RCC 7860 (cell line): Measurements from ENCODE around the gene PANX1.
"Not testable (repeated sequence)": the region's sequence is repeated elsewhere in the genome, so short reads cannot be mapped to it uniquely, and the experiment has no call there.

ENCODE experiments used
- DNase-seq: peaks from one replicate; pipeline ENCODE4 v3.0.0-alpha.2; 2015; ENCODE audit warnings: low spot score
- FAIRE-seq: peaks from 2 replicates; lab custom pipeline; 2012; peaks lifted over from hg19 to GRCh38; lab: Jason Lieb, UNC

PANX1 gene

GRCh38 chr11:94128746-94129511, at the start of gene PANX1:
Gene PANX1, plus strand, starts transcription at chr11:94128841. Its CDS starts 472 bp downstream, at chr11:94129313.
- FAIRE-seq (no peak), DNase-seq (peak; percentile 69)

- FAIRE-seq (no peak), DNase-seq (no peak)
These were observed 44.5 kb upstream of the PANX1 start for GRCh38 chr11:94084164-94084563.

- FAIRE-seq (no peak), DNase-seq (no peak)
These were observed 39.7 kb upstream of the PANX1 start for GRCh38 chr11:94088906-94089305.

GRCh38 chr11:94089341-94089740, 39.3 kb upstream of the PANX1 start:
- DNase-seq (no peak), FAIRE-seq (no peak)

- no peak for DNase-seq
- no peak for FAIRE-seq
These were observed 38.2 kb upstream of the PANX1 start for GRCh38 chr11:94090401-94090800.

- FAIRE-seq (no peak), DNase-seq (no peak)
These were observed 37.5 kb upstream of the PANX1 start for GRCh38 chr11:94091091-94091490.

- DNase-seq (no peak), FAIRE-seq (no peak)
These were observed 28.4 kb upstream of the PANX1 start for GRCh38 chr11:94100253-94100652.

- FAIRE-seq = no peak
- no peak for DNase-seq
These were observed 25.2 kb upstream of the PANX1 start for GRCh38 chr11:94103471-94103870.

GRCh38 chr11:94104734-94105133, 23.9 kb upstream of the PANX1 start:
- no peak for DNase-seq
- FAIRE-seq = no peak

- no peak for FAIRE-seq
- DNase-seq = no peak
These were observed 21.9 kb upstream of the PANX1 start for GRCh38 chr11:94106716-94107115.

GRCh38 chr11:94107363-94107762, 21.3 kb upstream of the PANX1 start:
- no peak for FAIRE-seq
- DNase-seq = no peak

GRCh38 chr11:94111241-94111640, 17.4 kb upstream of the PANX1 start:
- DNase-seq (no peak), FAIRE-seq (no peak)

- FAIRE-seq = no peak
- DNase-seq = no peak
These were observed 17.0 kb upstream of the PANX1 start for GRCh38 chr11:94111660-94112059.

GRCh38 chr11:94112206-94112953, 16.3 kb upstream of the PANX1 start:
- DNase-seq = no peak
- FAIRE-seq = no peak

GRCh38 chr11:94117197-94117574, 11.5 kb upstream of the PANX1 start:
- FAIRE-seq (no peak), DNase-seq (no peak)

GRCh38 chr11:94117871-94118270, 10.8 kb upstream of the PANX1 start:
- DNase-seq = no peak
- no peak for FAIRE-seq

- FAIRE-seq, DNase-seq: not testable (repeated sequence)
These were observed 9.0 kb upstream of the PANX1 start for GRCh38 chr11:94119676-94120075.

- DNase-seq, FAIRE-seq: not testable (repeated sequence)
These were observed 8.1 kb upstream of the PANX1 start for GRCh38 chr11:94120516-94120915.

- peak; percentile 23 for DNase-seq
- no peak for FAIRE-seq
These were observed 7.7 kb upstream of the PANX1 start for GRCh38 chr11:94120946-94121345.

- DNase-seq = no peak
- no peak for FAIRE-seq
These were observed 3.1 kb upstream of the PANX1 start for GRCh38 chr11:94125407-94126115.

- FAIRE-seq (no peak), DNase-seq (no peak)
These were observed 1.0 kb upstream of the PANX1 start for GRCh38 chr11:94127638-94128037.
